ENCODE results near the gene PHOX2A. TPM values are rescaled to one million over a fixed set of nuclear protein-coding genes. Genes with fewer than 3 reads are reported as not detected.

PHOX2A gene
- total and polyA plus RNA-seq, 2 donors (not counting 1 experiment from before 2014, with no cell fraction given): not detected

- ATAC-seq (ENCODE audit: low read depth) (no peak), DNase-seq (no peak)
- TF ChIP-seq CTCF (IDR thresholded peaks at IDR 0.05): no peak
- TF ChIP-seq EZH2 (IDR thresholded peaks at IDR 0.05; ENCODE audit: borderline replicate concordance, insufficient read depth, low read depth, low read length, poor library complexity, severe bottlenecking): no peak
- H2AFZ ChIP-seq (ENCODE audit: insufficient read depth, low read depth, low read length, poor library complexity, severe bottlenecking): no peak overlapping the region
- 72% methylated on average over 2 of the region's 2 CpGs for WGBS (ENCODE audit: insufficient coverage)
- no peak overlapping the region for H3K27ac ChIP-seq (ENCODE audit: low read length in 2 of 2)
- peaks cover 0 to 7% (median 1%) of the 10 kb centered on the region in 4 experiments for H3K27me3 ChIP-seq (replicated peaks in 1 of 4; ENCODE audit: control extremely low read depth in 1 of 4, control insufficient read depth in 3 of 4, insufficient read depth in 4 of 4, low read length in 3 of 4)
- no peaks in the 10 kb centered on the region for H4K20me1 ChIP-seq (ENCODE audit: control insufficient read depth, insufficient read depth, low read length, poor library complexity, severe bottlenecking)
- H3K27me3 Mint-ChIP-seq: peaks cover 36% of the 10 kb centered on the region
- no peaks in the 10 kb centered on the region for H3K4me1 Mint-ChIP-seq
- CTCF ChIA-PET: no interaction called here
- intact Hi-C loops (cut with micrococcal nuclease): no loop called here
- H3K4me2 ChIP-seq (replicated peaks; ENCODE audit: low read depth, low read length, poor library complexity, severe bottlenecking): no peak overlapping the region
- H3K4me3 Mint-ChIP-seq: no peak overlapping the region
- no peaks in the 10 kb centered on the region for H3K36me3 ChIP-seq (replicated peaks in 1 of 2; ENCODE audit: control extremely low read depth in 1 of 2, control insufficient read depth in 1 of 2, extremely low read depth in 1 of 2, insufficient read depth in 2 of 2, low read length in 1 of 2)
- H3K4me3 ChIP-seq (ENCODE audit: control extremely low read depth in 1 of 5, extremely low read depth in 1 of 5, insufficient read depth in 1 of 5, low read depth in 2 of 5, low read length in 4 of 5): no peak overlapping the region
- no peaks in the 10 kb centered on the region for H3K9me3 ChIP-seq (ENCODE audit: control extremely low read depth in 1 of 3, control insufficient read depth in 2 of 3, insufficient read depth in 1 of 3, low read length in 2 of 3)
- POLR2A ChIA-PET: no interaction called here
- H3K27ac Mint-ChIP-seq: no peak overlapping the region
- H3K9ac ChIP-seq (ENCODE audit: low read length): no peak overlapping the region
- H3K4me1 ChIP-seq (ENCODE audit: control insufficient read depth in 2 of 2, insufficient read depth in 2 of 2, low read length in 2 of 2): peaks cover 0 to 4% of the 10 kb centered on the region in 2 donors
- H3K79me2 ChIP-seq (ENCODE audit: control insufficient read depth, insufficient read depth, low read length): no peaks in the 10 kb centered on the region
- no peaks in the 10 kb centered on the region for H3K9me3 Mint-ChIP-seq (ENCODE audit: insufficient read depth)
These were observed 15.5 kb upstream of the PHOX2A start for GRCh38 chr11:72259490-72259889.

GRCh38 chr11:72257570-72257969 lies 13.6 kb upstream of the PHOX2A start:
- Histone ChIP-seq H3K4me3 (ENCODE audit: control extremely low read depth in 1 of 5, extremely low read depth in 1 of 5, insufficient read depth in 1 of 5, low read depth in 2 of 5, low read length in 4 of 5) (no peak overlapping the region), H3K4me1 (ENCODE audit: control insufficient read depth in 2 of 2, insufficient read depth in 2 of 2, low read length in 2 of 2) (peaks cover 0 to 4% of the 10 kb centered on the region in 2 donors), H2AFZ (ENCODE audit: insufficient read depth, low read depth, low read length, poor library complexity, severe bottlenecking) (no peak overlapping the region), H3K27ac (ENCODE audit: low read length in 2 of 2) (no peak overlapping the region), H3K4me2 (replicated peaks; ENCODE audit: low read depth, low read length, poor library complexity, severe bottlenecking) (no peak overlapping the region), H3K9me3 (ENCODE audit: control extremely low read depth in 1 of 3, control insufficient read depth in 2 of 3, insufficient read depth in 1 of 3, low read length in 2 of 3) (no peaks in the 10 kb centered on the region), H4K20me1 (ENCODE audit: control insufficient read depth, insufficient read depth, low read length, poor library complexity, severe bottlenecking) (no peaks in the 10 kb centered on the region), H3K79me2 (ENCODE audit: control insufficient read depth, insufficient read depth, low read length) (no peaks in the 10 kb centered on the region), H3K27me3 (replicated peaks in 1 of 4; ENCODE audit: control extremely low read depth in 1 of 4, control insufficient read depth in 3 of 4, insufficient read depth in 4 of 4, low read length in 3 of 4) (peaks cover 0 to 4% (median 1%) of the 10 kb centered on the region in 4 experiments), H3K36me3 (replicated peaks in 1 of 2; ENCODE audit: control extremely low read depth in 1 of 2, control insufficient read depth in 1 of 2, extremely low read depth in 1 of 2, insufficient read depth in 2 of 2, low read length in 1 of 2) (no peaks in the 10 kb centered on the region), H3K9ac (ENCODE audit: low read length) (no peak overlapping the region)
- TF ChIP-seq CTCF (IDR thresholded peaks at IDR 0.05) (no peak), EZH2 (IDR thresholded peaks at IDR 0.05; ENCODE audit: borderline replicate concordance, insufficient read depth, low read depth, low read length, poor library complexity, severe bottlenecking) (no peak)
- ATAC-seq (ENCODE audit: low read depth): no peak
- no peaks in the 10 kb centered on the region for H3K9me3 Mint-ChIP-seq (ENCODE audit: insufficient read depth)
- 85% methylated on average over 2 of the region's 2 CpGs for WGBS (ENCODE audit: insufficient coverage)
- CTCF ChIA-PET: interaction anchor here (0.8 kb wide), 1 partner anchor 1413 kb away, joined by 4 read pairs; no protein-coding TSS in a partner anchor
- H3K4me3 Mint-ChIP-seq: no peak overlapping the region
- POLR2A ChIA-PET: no interaction called here
- intact Hi-C loops (cut with micrococcal nuclease): no loop called here
- H3K27ac Mint-ChIP-seq: no peak overlapping the region
- H3K4me1 Mint-ChIP-seq: no peaks in the 10 kb centered on the region
- H3K27me3 Mint-ChIP-seq: peaks cover 28% of the 10 kb centered on the region
- no peak for DNase-seq
